Kasumi-1 (cell line): ENCODE results near the gene SCARF2.
A peak's percentile ranks its signal among the peaks of the same experiment; 100 is the strongest.
"Not testable (repeated sequence)": the region's sequence is repeated elsewhere in the genome, so short reads cannot be mapped to it uniquely, and the experiment has no call there.

ENCODE experiments used
- DNase-seq, 2 experiments: peaks; one replicate each; lab custom pipeline; 2025; lab: John Stamatoyannopoulos, UW

Gene SCARF2

DNA sequence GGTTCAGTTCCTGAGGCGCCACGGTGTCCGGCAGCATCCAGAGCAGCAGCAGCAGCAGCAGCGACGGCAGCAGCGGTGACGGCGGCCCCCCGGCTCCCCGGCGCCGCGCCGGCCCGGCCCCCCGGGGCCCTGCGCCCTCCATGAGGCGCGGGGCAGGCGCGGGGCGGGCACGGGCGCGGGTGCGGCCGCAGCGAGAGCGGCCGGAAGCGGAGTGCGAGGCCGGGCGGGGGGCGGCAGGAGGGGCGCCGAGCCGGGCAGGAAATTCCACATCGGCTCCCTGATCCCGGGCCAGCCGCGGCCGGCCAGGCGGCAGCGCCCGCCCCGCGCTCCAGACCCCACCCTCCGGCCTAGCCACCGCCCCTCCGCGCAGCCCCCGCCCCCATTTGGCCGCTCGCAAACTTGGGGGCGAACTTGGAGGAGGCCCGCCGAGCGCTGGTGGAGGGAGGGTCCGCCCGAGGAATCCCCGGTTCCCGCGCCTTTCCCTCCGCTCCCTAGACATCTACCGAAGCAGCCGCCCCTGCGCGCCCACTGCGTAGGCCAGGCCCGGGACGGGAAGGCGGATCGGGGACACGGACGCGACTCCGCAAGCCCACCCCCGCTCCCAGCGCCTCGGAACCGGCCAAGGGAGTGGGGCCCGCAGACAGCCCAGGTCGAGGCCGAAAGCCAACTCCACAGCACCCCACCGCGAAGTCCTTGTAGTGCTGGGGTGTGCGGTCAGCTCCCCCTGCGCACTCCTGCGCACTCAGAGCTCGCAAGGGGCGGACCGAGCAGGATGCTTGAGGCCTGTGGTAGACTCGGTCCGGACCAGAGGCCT is at the start of gene SCARF2:
TSS of gene SCARF2 (minus strand) at position 213 of the 814 bp plus-strand sequence. CDS start at position 142, 71 bp downstream.
- no peak for DNase-seq

DNA sequence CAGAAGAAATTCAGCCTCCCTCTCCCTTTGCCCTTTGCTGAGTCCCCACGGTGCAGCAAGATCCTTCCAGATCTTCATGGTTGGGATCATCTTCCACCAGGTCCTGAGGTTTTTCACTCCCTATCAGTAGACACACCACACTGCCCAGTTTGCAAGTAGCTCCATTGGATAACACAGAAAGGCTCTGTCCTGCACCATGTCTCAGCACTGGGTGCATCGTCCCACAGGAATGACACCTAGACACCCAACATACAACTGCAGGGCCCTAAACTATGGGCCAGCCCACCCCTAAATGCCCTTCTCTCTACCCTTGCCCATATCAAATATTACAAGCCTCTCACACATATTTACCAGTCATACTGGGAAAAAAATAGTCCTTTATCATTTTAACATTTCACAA is 48.6 kb upstream of the SCARF2 start:
- no peak for DNase-seq

GRCh38 chr22:20484948-20485683 is 47.5 kb upstream of the SCARF2 start:
- no peak for DNase-seq

GRCh38 chr22:20483771-20484170 is 46.1 kb upstream of the SCARF2 start:
- no peak for DNase-seq

GRCh38 chr22:20483143-20483506 is 45.5 kb upstream of the SCARF2 start:
- DNase-seq, result not testable (repeated sequence)

GRCh38 chr22:20479612-20480196 is 42.1 kb upstream of the SCARF2 start:
- DNase-seq, result no peak

- DNase-seq, result not testable (repeated sequence)
Measured at GRCh38 chr22:20478059-20478458, 40.4 kb upstream of the SCARF2 start.

DNA sequence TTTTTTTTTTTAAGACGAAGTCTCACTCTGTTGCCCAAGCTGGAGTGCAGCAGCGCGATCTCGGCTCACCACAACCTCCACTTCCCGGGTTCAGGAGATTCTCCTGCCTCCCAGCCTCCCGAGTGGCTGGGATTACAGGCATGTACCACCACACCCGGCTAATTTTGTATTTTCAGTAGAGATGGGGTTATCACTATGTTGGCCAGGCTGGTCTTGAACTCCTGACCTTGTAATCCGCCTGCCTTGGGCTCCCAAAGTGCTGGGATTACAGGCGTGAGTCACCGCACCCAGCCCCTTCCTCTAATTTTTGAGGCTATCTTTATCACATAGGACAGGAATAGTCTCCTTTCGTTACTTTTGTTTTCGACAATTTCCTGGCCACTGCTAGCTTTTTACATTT is 37.9 kb upstream of the SCARF2 start:
- not testable (repeated sequence) for DNase-seq

GRCh38 chr22:20475115-20475436 is 37.5 kb upstream of the SCARF2 start:
- DNase-seq, result no peak

GRCh38 chr22:20472629-20473442 is 35.2 kb upstream of the SCARF2 start:
- no peak for DNase-seq

GRCh38 chr22:20471126-20471833 is 33.7 kb upstream of the SCARF2 start:
- DNase-seq, result no peak

DNA sequence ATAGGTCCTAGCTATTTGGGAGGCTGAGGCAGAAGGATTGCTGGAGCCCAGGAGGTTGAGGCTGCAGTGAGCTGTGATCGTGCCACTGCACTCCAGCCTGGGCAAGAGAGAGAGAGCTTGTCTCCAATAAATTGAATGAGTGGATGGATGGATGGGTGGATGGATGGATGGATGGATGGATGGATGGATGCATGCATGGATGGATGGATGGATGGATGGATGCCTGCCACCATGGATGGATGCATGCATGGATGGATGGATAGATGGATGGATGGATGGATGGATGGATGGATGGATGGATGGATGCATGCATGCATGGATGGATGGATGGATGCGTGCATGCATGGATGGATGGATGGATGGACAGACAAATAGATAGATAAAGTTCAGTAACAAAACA is 32.9 kb upstream of the SCARF2 start:
- DNase-seq, result not testable (repeated sequence)

GRCh38 chr22:20469110-20469868 is 31.7 kb upstream of the SCARF2 start:
- DNase-seq, result no peak

GRCh38 chr22:20466659-20467379 is 29.2 kb upstream of the SCARF2 start:
- DNase-seq, result no peak

DNA sequence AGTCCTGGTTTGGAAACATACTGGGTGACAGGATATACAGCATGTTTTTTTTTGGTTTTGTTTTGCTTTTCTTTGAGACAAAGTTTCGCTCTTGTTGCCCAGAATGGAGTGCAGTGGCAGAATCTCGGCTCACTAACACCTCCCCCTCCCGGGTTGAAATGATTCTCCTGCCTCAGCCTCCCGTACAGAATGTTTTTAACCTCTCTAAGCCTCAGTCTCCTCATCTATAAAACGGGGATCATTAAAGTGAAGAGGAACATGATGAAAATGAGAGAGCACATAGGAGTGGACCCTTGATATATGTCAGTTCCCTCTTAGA is 28.1 kb upstream of the SCARF2 start:
- DNase-seq, result no peak

GRCh38 chr22:20464912-20465758 is 27.5 kb upstream of the SCARF2 start:
- no peak for DNase-seq

DNA sequence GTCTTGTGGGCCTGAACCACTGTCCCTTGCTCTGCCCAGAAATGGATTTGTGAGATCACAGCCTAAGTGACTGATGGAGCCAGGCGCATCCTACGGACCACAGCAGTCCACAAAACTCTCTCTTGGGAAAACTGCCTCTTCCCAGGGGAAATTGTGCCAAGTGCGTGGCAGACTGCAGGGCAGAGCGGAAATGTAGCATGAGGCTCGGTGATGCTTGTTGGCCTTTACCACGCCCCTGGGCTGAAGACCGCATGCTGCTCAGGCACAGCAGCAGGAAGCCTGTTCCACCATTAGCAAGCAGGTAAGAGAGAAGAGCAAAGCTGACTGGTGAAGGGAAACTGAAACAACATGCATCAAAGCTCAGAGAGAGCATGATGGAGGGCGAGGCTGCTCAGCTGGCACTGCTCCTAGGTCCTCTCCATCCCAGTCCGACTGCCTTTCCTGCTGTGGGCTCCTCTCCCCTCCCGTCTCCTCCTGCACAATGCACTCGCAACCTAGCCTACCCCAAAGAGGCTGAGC is 26.5 kb upstream of the SCARF2 start:
- no peak for DNase-seq

DNA sequence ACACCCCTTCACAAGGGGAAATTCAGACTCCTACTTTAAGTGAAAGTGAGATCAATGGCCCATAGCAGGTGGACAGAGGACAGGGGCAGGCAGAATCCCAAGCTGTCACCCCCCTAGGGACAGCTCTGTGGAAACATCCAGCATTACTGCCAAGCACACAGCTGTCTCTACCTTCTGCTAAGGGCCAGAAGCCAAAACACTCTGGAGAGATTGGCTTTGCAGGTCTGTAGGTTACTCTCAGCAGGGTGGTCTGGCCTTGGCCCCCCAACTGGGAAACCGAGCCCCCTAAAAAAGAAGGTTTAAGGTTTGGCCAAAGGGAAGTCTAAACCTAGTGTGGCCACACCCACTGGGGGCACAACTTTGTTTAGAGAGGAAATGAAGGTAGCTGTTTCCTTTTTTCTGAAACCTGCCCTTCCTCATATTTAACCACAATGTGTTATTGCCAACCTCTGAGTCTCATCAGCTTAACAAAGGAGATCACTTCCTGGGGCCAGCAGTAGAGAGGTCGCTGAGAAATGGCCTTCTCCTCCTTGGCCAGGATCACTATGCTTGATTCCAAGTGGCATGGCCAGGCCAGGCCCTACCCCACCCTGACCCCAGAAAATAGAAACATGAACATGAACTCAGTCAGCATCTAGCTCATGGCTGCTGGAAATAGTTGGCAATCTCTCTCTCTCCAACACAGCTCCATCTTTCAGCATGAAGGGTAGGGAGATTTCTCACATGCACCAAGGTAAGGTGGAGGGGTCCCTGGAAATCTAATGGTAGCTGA is 25.9 kb upstream of the SCARF2 start:
- peak; percentile 42 to 60 for DNase-seq
